ENCODE measurements around the gene UBE2G2.

- TF ChIP-seq POLR2A (IDR thresholded peaks at IDR 0.05), result no peak
- TF ChIP-seq CTCF (IDR thresholded peaks at IDR 0.05), result no peak
- no peak for TF ChIP-seq POLR2AphosphoS5 (IDR thresholded peaks at IDR 0.05)
- TF ChIP-seq EP300 (IDR thresholded peaks at IDR 0.05), result no peak
These were observed 41.2 kb downstream of the UBE2G2 start for GRCh38 chr21:44760376-44760775.
